Measurements from ENCODE around the gene SLCO4A1.

DNA sequence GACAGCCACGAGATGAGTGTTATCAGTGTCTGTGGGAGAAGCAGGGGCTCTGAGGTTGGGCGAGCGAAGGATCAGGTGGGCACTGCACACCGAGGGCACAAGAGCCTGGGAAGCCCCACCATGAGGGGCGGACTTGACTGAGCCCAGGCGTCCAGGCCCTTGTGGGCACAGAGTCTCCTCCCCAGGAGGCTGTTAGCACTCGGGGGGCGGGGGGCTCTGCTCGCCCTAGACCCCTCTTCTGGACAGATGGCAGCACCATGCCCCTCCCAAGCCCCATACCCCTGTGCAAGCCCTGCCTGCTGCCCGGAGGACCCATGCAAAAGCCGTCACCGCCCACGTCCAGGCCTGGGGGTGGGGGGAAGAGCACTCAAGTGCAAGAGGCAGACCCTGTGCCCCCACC is 21.7 kb upstream of the SLCO4A1 start:
- TF ChIP-seq, protein P1, sequence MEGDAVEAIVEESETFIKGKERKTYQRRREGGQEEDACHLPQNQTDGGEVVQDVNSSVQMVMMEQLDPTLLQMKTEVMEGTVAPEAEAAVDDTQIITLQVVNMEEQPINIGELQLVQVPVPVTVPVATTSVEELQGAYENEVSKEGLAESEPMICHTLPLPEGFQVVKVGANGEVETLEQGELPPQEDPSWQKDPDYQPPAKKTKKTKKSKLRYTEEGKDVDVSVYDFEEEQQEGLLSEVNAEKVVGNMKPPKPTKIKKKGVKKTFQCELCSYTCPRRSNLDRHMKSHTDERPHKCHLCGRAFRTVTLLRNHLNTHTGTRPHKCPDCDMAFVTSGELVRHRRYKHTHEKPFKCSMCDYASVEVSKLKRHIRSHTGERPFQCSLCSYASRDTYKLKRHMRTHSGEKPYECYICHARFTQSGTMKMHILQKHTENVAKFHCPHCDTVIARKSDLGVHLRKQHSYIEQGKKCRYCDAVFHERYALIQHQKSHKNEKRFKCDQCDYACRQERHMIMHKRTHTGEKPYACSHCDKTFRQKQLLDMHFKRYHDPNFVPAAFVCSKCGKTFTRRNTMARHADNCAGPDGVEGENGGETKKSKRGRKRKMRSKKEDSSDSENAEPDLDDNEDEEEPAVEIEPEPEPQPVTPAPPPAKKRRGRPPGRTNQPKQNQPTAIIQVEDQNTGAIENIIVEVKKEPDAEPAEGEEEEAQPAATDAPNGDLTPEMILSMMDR (IDR thresholded peaks at IDR 0.05): no peak
- no peak for TF ChIP-seq EP300 (IDR thresholded peaks at IDR 0.05)
- TF ChIP-seq POLR2A (IDR thresholded peaks at IDR 0.05): no peak

Data from ovary (tissue), 3 donors.